ENCODE results near the gene ARMC12. TPM values are rescaled to one million over a fixed set of nuclear protein-coding genes. Genes with fewer than 3 reads are reported as not detected.
"Not testable (repeated sequence)": the region's sequence is repeated elsewhere in the genome, so short reads cannot be mapped to it uniquely, and the experiment has no call there.

The ARMC12 gene
- total and polyA plus RNA-seq, 5 donors = 0.31 to 0.32 TPM; not detected in 3

GRCh38 chr6:35727231-35727934 is 9.4 kb upstream of the ARMC12 start:
- H3K27ac ChIP-seq (ENCODE audit: low read length) = peak overlapping the region; percentile 97
- H3K27me3 ChIP-seq (ENCODE audit: control insufficient read depth, insufficient read depth) = no peaks in the 10 kb centered on the region
- H3K9me3 ChIP-seq (ENCODE audit: control insufficient read depth, low read length) = no peaks in the 10 kb centered on the region
- DNase-seq (peak; percentile 91 to 96 (median 94)), ATAC-seq (peak; percentile 40 to 54)
- peak overlapping the region; percentile 27 for H3K4me3 ChIP-seq (ENCODE audit: low read length)
- intact Hi-C loops (cut with DNase I) = loop anchor here in 3 of 4 donors (5.0 kb wide), 2 partner anchors 40 to 125 kb away; partner anchors contain the start of gene FKBP5 (in 2 of the 3)
- 2% methylated on average over 29 of the region's 29 CpGs for WGBS
- H3K4me1 ChIP-seq (ENCODE audit: control insufficient read depth, insufficient read depth, low read length) = peaks cover 47% of the 10 kb centered on the region

DNA sequence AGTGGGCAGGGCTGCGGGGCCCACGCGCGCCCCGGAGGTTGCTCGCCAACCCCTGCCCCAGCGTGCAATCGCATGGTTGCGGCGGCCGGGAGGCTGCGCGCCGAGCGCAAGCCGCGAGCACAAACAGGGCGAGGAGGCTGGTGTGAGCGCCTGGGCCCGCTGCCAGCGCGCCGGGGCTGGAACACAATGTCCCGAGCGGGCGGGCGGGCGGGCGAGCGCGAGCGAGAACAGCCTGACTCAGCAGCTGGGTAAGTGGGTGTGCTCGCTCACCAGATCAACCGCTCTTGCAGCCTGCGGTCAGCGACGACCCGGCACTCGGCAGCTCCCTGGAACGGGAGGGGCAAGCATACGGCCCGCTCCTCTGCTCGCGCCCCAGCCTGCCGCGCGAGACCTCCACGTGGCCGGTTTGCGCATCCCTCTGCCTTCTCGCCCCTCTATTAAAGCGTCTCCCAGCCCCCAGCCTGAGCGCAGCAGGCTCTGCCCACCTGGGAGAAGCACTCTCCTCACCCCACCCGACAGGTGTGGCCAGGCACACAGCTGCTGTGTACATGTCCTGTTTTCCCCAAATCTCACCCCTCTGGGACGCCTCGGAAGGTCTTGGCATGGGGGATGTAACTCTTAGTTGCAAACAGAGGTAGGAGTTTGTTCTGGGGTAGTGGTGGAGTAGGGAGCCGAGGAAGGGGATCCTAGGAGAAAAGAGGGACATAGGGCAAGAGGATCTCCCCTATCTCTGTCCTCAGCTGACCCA is 8.7 kb upstream of the ARMC12 start:
- DNase-seq (peak; percentile 96 to 99 (median 98)), ATAC-seq (peak; percentile 71 to 74)
- 2% methylated on average over 57 of the region's 57 CpGs for WGBS
- peak overlapping the region; percentile 97 for H3K27ac ChIP-seq (ENCODE audit: low read length)
- H3K9me3 ChIP-seq (ENCODE audit: control insufficient read depth, low read length) = no peaks in the 10 kb centered on the region
- no peaks in the 10 kb centered on the region for H3K27me3 ChIP-seq (ENCODE audit: control insufficient read depth, insufficient read depth)
- intact Hi-C loops (cut with DNase I) = loop anchor here in 3 of 4 donors (5.0 kb wide), 2 partner anchors 41 to 126 kb away; partner anchors contain the start of gene FKBP5 (in 2 of the 3)
- H3K4me3 ChIP-seq (ENCODE audit: low read length) = peak overlapping the region; percentile 27
- peaks cover 49% of the 10 kb centered on the region for H3K4me1 ChIP-seq (ENCODE audit: control insufficient read depth, insufficient read depth, low read length)

GRCh38 chr6:35728683-35729678 is 7.9 kb upstream of the ARMC12 start:
- H3K9me3 ChIP-seq (ENCODE audit: control insufficient read depth, low read length) = no peaks in the 10 kb centered on the region
- DNase-seq = peak; percentile 68 to 85 (median 78)
- no peaks in the 10 kb centered on the region for H3K27me3 ChIP-seq (ENCODE audit: control insufficient read depth, insufficient read depth)
- WGBS = 57% methylated on average over 12 of the region's 12 CpGs
- no peak for ATAC-seq
- H3K4me3 ChIP-seq (ENCODE audit: low read length) = no peak overlapping the region
- peaks cover 46% of the 10 kb centered on the region for H3K4me1 ChIP-seq (ENCODE audit: control insufficient read depth, insufficient read depth, low read length)
- peak overlapping the region; percentile 96 for H3K27ac ChIP-seq (ENCODE audit: low read length)
- intact Hi-C loops (cut with DNase I) = loop anchor here in 3 of 4 donors (5.0 kb wide), 2 partner anchors 42 to 127 kb away; partner anchors contain the start of gene FKBP5 (in 2 of the 3)

DNA sequence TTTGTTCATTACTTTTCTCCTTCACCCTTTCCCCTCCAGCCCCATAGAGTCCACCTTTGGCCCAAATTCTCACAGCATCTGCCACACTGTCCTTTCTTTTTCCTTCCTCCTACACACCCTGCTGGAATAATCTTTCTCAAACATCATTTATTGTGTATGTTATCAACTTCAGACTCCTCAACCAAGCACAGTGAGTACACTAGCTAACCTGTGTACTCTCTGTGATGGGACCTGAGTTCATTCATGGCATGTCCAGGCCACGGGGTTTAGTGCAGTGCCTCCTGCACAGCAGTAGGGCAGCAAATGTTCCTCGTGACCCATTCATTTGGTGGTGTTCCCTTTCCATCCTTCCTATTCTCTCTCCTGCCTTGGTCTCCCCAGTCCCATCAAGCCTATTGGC is 7.1 kb upstream of the ARMC12 start:
- DNase-seq (no peak), ATAC-seq (no peak)
- no peaks in the 10 kb centered on the region for H3K9me3 ChIP-seq (ENCODE audit: control insufficient read depth, low read length)
- H3K4me3 ChIP-seq (ENCODE audit: low read length) = no peak overlapping the region
- H3K4me1 ChIP-seq (ENCODE audit: control insufficient read depth, insufficient read depth, low read length) = peaks cover 40% of the 10 kb centered on the region
- peak overlapping the region; percentile 57 for H3K27ac ChIP-seq (ENCODE audit: low read length)
- no peaks in the 10 kb centered on the region for H3K27me3 ChIP-seq (ENCODE audit: control insufficient read depth, insufficient read depth)
- intact Hi-C loops (cut with DNase I) = loop anchor here (2.0 to 5.0 kb wide), 3 partner anchors 42 to 143 kb away; partner anchors contain the start of gene FKBP5 (in 3 of the 4)
- WGBS = 59% methylated on average over 2 of the region's 2 CpGs

GRCh38 chr6:35730745-35731413 is 6.0 kb upstream of the ARMC12 start:
- peaks cover 33% of the 10 kb centered on the region for H3K4me1 ChIP-seq (ENCODE audit: control insufficient read depth, insufficient read depth, low read length)
- H3K4me3 ChIP-seq (ENCODE audit: low read length) = peak overlapping the region; percentile 67
- ATAC-seq (no peak), DNase-seq (peak in 1 of 3 donors; percentile 35)
- intact Hi-C loops (cut with DNase I) = loop anchor here in 2 of 4 donors (2.0 to 5.0 kb wide), 2 partner anchors 44 to 144 kb away; partner anchors contain the start of gene FKBP5 (in 1 of the 2)
- peak overlapping the region; percentile 100 for H3K27ac ChIP-seq (ENCODE audit: low read length)
- 5% methylated on average over 15 of the region's 15 CpGs for WGBS
- H3K9me3 ChIP-seq (ENCODE audit: control insufficient read depth, low read length) = no peaks in the 10 kb centered on the region
- no peaks in the 10 kb centered on the region for H3K27me3 ChIP-seq (ENCODE audit: control insufficient read depth, insufficient read depth)

DNA sequence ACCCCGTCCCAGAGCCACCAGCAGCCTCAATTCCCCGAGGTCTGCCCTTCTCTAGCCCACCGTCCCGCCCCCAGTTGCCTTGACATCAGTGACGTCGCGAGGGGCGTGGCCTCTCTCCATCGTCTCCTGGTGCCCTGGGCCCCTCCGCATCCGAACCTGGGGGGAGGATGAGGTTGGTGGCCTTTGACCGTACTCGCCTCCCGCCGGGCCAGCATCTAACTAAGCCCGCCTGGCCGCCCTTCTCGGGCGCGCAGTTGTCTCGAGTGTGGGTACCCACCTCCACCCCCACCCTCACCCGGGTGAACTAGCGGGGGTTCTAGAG is 5.5 kb upstream of the ARMC12 start:
- peak overlapping the region; percentile 67 for H3K4me3 ChIP-seq (ENCODE audit: low read length)
- WGBS = under 1% methylated on average over 23 of the region's 23 CpGs
- DNase-seq (peak; percentile 98 to 100 (median 99)), ATAC-seq (peak; percentile 69 to 77)
- no peaks in the 10 kb centered on the region for H3K27me3 ChIP-seq (ENCODE audit: control insufficient read depth, insufficient read depth)
- peak overlapping the region; percentile 100 for H3K27ac ChIP-seq (ENCODE audit: low read length)
- peaks cover 31% of the 10 kb centered on the region for H3K4me1 ChIP-seq (ENCODE audit: control insufficient read depth, insufficient read depth, low read length)
- no peaks in the 10 kb centered on the region for H3K9me3 ChIP-seq (ENCODE audit: control insufficient read depth, low read length)
- intact Hi-C loops (cut with DNase I) = loop anchor here in 2 of 4 donors (2.0 to 5.0 kb wide), 2 partner anchors 44 to 145 kb away; partner anchors contain the start of gene FKBP5 (in 1 of the 2)

GRCh38 chr6:35731736-35732532 is 4.9 kb upstream of the ARMC12 start:
- WGBS = under 1% methylated on average over 61 of the region's 61 CpGs
- Histone ChIP-seq H3K4me1 (ENCODE audit: control insufficient read depth, insufficient read depth, low read length) (peaks cover 27% of the 10 kb centered on the region), H3K4me3 (ENCODE audit: low read length) (peak overlapping the region; percentile 67), H3K9me3 (ENCODE audit: control insufficient read depth, low read length) (no peaks in the 10 kb centered on the region), H3K27ac (ENCODE audit: low read length) (peak overlapping the region; percentile 100), H3K27me3 (ENCODE audit: control insufficient read depth, insufficient read depth) (no peaks in the 10 kb centered on the region)
- ATAC-seq (peak; percentile 79 to 81), DNase-seq (peak; percentile 98 to 99 (median 98))
- intact Hi-C loops (cut with DNase I) = loop anchor here in 3 of 4 donors (2.0 to 5.0 kb wide), 3 partner anchors 43 to 145 kb away; partner anchors contain the start of gene FKBP5 (in 2 of the 3)

- Histone ChIP-seq H3K27ac (ENCODE audit: low read length) (peak overlapping the region; percentile 41), H3K4me1 (ENCODE audit: control insufficient read depth, insufficient read depth, low read length) (peaks cover 24% of the 10 kb centered on the region), H3K27me3 (ENCODE audit: control insufficient read depth, insufficient read depth) (no peaks in the 10 kb centered on the region), H3K4me3 (ENCODE audit: low read length) (no peak overlapping the region), H3K9me3 (ENCODE audit: control insufficient read depth, low read length) (no peaks in the 10 kb centered on the region)
- ATAC-seq (no peak), DNase-seq (no peak)
- WGBS = 93% methylated on average over 8 of the region's 8 CpGs
- intact Hi-C loops (cut with DNase I) = loop anchor here in 2 of 4 donors (2.0 to 5.0 kb wide), 2 partner anchors 45 to 46 kb away; partner anchors contain the start of gene FKBP5 (in 2 of the 2)
These were observed 3.2 kb upstream of the ARMC12 start for GRCh38 chr6:35733633-35734032.

DNA sequence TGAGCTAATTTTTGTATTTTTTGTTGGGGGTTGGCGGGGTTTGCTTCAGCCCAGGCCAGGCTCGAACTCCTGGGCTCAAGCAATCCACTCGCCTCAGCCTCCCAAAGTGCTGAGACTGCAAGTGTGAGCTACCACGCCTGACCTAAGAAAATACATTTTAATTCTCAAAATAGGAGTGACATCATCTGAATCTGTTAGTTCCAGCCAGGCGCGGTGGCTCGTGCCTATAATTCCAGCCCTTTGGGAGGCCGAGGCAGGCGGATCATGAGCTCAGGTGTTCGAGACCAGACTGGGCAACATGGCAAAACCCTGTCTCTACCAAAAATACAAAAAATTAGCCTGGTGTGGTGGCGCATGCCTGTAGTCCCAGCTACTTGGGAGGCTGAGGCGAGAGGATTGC is 2.5 kb upstream of the ARMC12 start:
- not testable (repeated sequence) for DNase-seq; H3K9me3 ChIP-seq (ENCODE audit: control insufficient read depth, low read length); H3K27ac ChIP-seq (ENCODE audit: low read length); H3K27me3 ChIP-seq (ENCODE audit: control insufficient read depth, insufficient read depth); ATAC-seq; H3K4me3 ChIP-seq (ENCODE audit: low read length)
- peaks cover 17% of the 10 kb centered on the region for H3K4me1 ChIP-seq (ENCODE audit: control insufficient read depth, insufficient read depth, low read length)
- WGBS = 93% methylated on average over 12 of the region's 12 CpGs
- intact Hi-C loops (cut with DNase I) = loop anchor here in 1 of 4 donors (5.0 kb wide), 1 partner anchor 47 kb away; the partner anchor contains the start of gene FKBP5

Data from right cardiac atrium (tissue), 5 donors.